WTC11 (cell line): ENCODE data around the gene TMEM167A. TPM values are rescaled to one million over a fixed set of nuclear protein-coding genes. Genes with fewer than 3 reads are reported as not detected.

Experiments
- ATAC-seq: fragments of 200-7000 bp; cut with Tn5 transposase; 2 replicates; pipeline ENCODE4 v1.10.0; 2021; ENCODE audit warnings: mild to moderate bottlenecking, moderate library complexity
- CTCF ChIA-PET: fragments of 300-600 bp; sonication (Branson Sonifier 250); formaldehyde crosslinking; loops from one replicate; lab custom pipeline; 2021; ENCODE audit warnings: antibody characterized with exemption; lab: Charles Lee
- POLR2A ChIA-PET: fragments of 350-600 bp; sonication (Branson Sonifier 250); formaldehyde crosslinking; loops from one replicate; lab custom pipeline; 2021; ENCODE audit warnings: antibody characterized with exemption; lab: Charles Lee
- DNase-seq: peaks from one replicate; pipeline ENCODE4 v3.0.0; 2021; ENCODE audit warnings: low spot score
- H3K27ac Mint-ChIP-seq: 2 replicates; pipeline ENCODE4 v1.8.0; 2021; ENCODE audit warnings: mixed read lengths
- H3K27me3 Mint-ChIP-seq: 2 replicates; pipeline ENCODE4 v1.8.0; 2021; ENCODE audit warnings: low read depth, mild to moderate bottlenecking, moderate library complexity, mixed read lengths
- H3K36me3 Mint-ChIP-seq: 2 replicates; pipeline ENCODE4 v1.8.0; 2021; ENCODE audit warnings: mixed read lengths
- H3K4me1 Mint-ChIP-seq: 2 replicates; pipeline ENCODE4 v1.8.0; 2022; ENCODE audit warnings: mixed read lengths
- H3K4me3 Mint-ChIP-seq: 2 replicates; pipeline ENCODE4 v1.8.0; 2021; ENCODE audit warnings: mild to moderate bottlenecking, moderate library complexity, mixed read lengths
- H3K9me3 Mint-ChIP-seq: 2 replicates; pipeline ENCODE4 v1.8.0; 2021; ENCODE audit warnings: mixed read lengths
- ELF4 ChIP-seq: sonication (generic); formaldehyde crosslinking; IDR thresholded peaks from 2 replicates; pipeline ENCODE4 v1.8.1; 2022; ENCODE audit warnings: low read depth, mild to moderate bottlenecking, moderate library complexity, missing genetic modification reagents
- IRF2 ChIP-seq: sonication (generic); formaldehyde crosslinking; IDR thresholded peaks from 2 replicates; pipeline ENCODE4 v1.8.0; 2022; ENCODE audit warnings: low read depth, missing genetic modification reagents, borderline replicate concordance
- RORB ChIP-seq: fragments of 250-450 bp; sonication (Bioruptor Pico); IDR thresholded peaks from 2 replicates; pipeline ENCODE4 v1.9.0; 2021; ENCODE audit warnings: mild to moderate bottlenecking
- SMAD4 ChIP-seq: sonication (generic); formaldehyde crosslinking; IDR thresholded peaks from 2 replicates; pipeline ENCODE4 v1.8.0; 2022; ENCODE audit warnings: mild to moderate bottlenecking, missing genetic modification reagents
- ZNF263 ChIP-seq: sonication (generic); formaldehyde crosslinking; IDR thresholded peaks from 2 replicates; pipeline ENCODE4 v1.8.1; 2022; ENCODE audit warnings: low read depth, mild to moderate bottlenecking, moderate library complexity, missing genetic modification reagents
- ZNF317 ChIP-seq: sonication (generic); formaldehyde crosslinking; IDR thresholded peaks from 2 replicates; pipeline ENCODE4 v1.8.1; 2023; ENCODE audit warnings: low read depth, mild to moderate bottlenecking, moderate library complexity, missing genetic modification reagents, borderline replicate concordance
- total RNA-seq: library from RNA; stranded (reverse); gene quantifications from 3 replicates; pipeline ENCODE4 v1.2.3, GENCODE V29; 2021
- TF ChIP-seq, protein P1 (sequence below): sonication (generic); formaldehyde crosslinking; IDR thresholded peaks from 2 replicates; pipeline ENCODE4 v1.8.1; 2023; ENCODE audit warnings: mild to moderate bottlenecking, missing genetic modification reagents
- TF ChIP-seq, protein P2 (sequence below): sonication (generic); formaldehyde crosslinking; IDR thresholded peaks from 2 replicates; pipeline ENCODE4 v1.8.0; 2022; ENCODE audit warnings: mild to moderate bottlenecking, missing genetic modification reagents
- TF ChIP-seq, protein P3 (sequence below): fragments of 250-450 bp; sonication (Bioruptor Pico); conservative IDR thresholded peaks from 2 replicates; pipeline ENCODE4 v1.9.0; 2021; ENCODE audit warnings: mild to moderate bottlenecking
- TF ChIP-seq, protein P4 (sequence below): sonication (generic); formaldehyde crosslinking; IDR thresholded peaks from 2 replicates; pipeline ENCODE4 v1.8.0; 2022; ENCODE audit warnings: missing genetic modification reagents
- TF ChIP-seq, protein P5 (sequence below): fragments of 250-450 bp; sonication (Bioruptor Pico); IDR thresholded peaks from 2 replicates; pipeline ENCODE4 v1.9.0; 2021; ENCODE audit warnings: mild to moderate bottlenecking
- TF ChIP-seq, protein P6 (sequence below): fragments of 200-600 bp; IDR thresholded peaks from 2 replicates; pipeline ENCODE4 v1.8.0; 2022; ENCODE audit warnings: antibody characterized with exemption
- TF ChIP-seq, protein P7 (sequence below): sonication (generic); formaldehyde crosslinking; IDR thresholded peaks from 2 replicates; pipeline ENCODE4 v1.8.1; 2022; ENCODE audit warnings: mild to moderate bottlenecking, missing genetic modification reagents, moderate library complexity, borderline replicate concordance
- TF ChIP-seq, protein P8 (sequence below): fragments of 250-450 bp; sonication (Bioruptor Pico); IDR thresholded peaks from 2 replicates; pipeline ENCODE4 v1.9.0; 2021; ENCODE audit warnings: moderate library complexity, mild to moderate bottlenecking, inconsistent platforms, borderline replicate concordance

Gene TMEM167A
- total RNA-seq, 1 experiment from 2014 or later = 165 TPM

DNA sequence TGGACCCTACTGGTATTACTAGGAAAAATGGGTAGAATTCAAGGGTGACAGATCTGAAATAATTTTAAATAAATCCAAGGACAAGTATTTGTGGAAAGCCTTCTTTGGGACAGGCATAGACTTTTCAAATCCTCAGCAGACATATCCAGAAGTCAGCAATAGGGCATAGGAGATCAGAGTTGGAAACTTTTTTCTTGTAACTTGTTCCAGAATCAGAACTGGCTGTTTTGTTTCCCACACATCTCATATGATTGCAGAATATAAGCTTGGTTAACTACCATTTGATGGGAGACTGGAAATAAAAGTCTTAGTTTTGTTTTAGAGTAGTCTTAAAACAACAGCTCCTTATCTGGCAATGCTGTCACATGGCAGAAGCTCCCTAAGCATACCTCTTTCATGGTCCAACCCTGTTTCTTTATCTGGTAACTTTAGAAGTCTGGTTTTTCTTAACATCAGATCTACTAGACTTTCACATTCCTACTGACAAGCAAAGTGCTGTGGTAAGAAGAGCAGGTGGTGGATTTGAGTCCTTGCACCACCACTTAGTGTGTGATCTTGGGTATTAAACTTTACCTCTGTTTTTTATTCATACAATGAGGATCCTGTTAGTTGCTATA lies 25.3 kb upstream of the TMEM167A start:
- Mint-ChIP-seq H3K27me3 (no peaks in the 10 kb centered on the region), H3K36me3 (no peaks in the 10 kb centered on the region), H3K27ac (no peak overlapping the region), H3K4me3 (no peak overlapping the region), H3K9me3 (no peaks in the 10 kb centered on the region), H3K4me1 (peaks cover 19% of the 10 kb centered on the region)
- CTCF ChIA-PET = no interaction called here
- ATAC-seq (no peak), DNase-seq (no peak)
- POLR2A ChIA-PET = no interaction called here
- TF ChIP-seq, protein P1, sequence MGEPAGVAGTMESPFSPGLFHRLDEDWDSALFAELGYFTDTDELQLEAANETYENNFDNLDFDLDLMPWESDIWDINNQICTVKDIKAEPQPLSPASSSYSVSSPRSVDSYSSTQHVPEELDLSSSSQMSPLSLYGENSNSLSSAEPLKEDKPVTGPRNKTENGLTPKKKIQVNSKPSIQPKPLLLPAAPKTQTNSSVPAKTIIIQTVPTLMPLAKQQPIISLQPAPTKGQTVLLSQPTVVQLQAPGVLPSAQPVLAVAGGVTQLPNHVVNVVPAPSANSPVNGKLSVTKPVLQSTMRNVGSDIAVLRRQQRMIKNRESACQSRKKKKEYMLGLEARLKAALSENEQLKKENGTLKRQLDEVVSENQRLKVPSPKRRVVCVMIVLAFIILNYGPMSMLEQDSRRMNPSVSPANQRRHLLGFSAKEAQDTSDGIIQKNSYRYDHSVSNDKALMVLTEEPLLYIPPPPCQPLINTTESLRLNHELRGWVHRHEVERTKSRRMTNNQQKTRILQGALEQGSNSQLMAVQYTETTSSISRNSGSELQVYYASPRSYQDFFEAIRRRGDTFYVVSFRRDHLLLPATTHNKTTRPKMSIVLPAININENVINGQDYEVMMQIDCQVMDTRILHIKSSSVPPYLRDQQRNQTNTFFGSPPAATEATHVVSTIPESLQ (CRISPR knock-in tag) = no peak
- no peak for TF ChIP-seq SMAD4 (CRISPR knock-in tag)
- TF ChIP-seq IRF2 = no peak

DNA sequence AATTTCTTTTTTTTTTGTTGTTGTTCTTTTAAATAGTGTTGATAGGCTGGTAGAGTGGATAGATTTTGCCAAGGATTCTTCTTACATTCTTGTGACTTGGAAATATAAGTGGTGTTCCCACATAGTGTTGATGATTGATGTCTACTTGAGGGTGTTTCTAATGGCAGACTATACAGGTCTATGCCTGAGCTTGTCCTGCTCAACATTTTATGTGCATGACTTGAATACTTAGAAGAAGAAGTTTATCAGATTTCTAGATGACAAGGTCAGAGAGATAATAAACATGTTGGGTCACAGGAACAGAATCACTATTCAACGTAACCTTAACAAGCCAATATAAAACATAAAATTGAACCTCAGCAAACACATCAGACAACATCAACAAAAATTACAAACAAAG lies 24.3 kb upstream of the TMEM167A start:
- no peak for ATAC-seq
- ChIA-PET POLR2A (no interaction called here), CTCF (no interaction called here)
- Mint-ChIP-seq H3K4me3 (no peak overlapping the region), H3K9me3 (no peaks in the 10 kb centered on the region), H3K36me3 (no peaks in the 10 kb centered on the region), H3K27me3 (no peaks in the 10 kb centered on the region), H3K27ac (0 out of 2 replicates have a peak overlapping the region, but pooled peaks have one; percentile 16), H3K4me1 (peaks cover 19% of the 10 kb centered on the region)
- DNase-seq = no peak
- TF ChIP-seq RORB = no peak
- TF ChIP-seq IRF2 = no peak
- TF ChIP-seq, protein P2, sequence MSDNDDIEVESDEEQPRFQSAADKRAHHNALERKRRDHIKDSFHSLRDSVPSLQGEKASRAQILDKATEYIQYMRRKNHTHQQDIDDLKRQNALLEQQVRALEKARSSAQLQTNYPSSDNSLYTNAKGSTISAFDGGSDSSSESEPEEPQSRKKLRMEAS (CRISPR knock-in tag) = no peak
- TF ChIP-seq, protein P3, sequence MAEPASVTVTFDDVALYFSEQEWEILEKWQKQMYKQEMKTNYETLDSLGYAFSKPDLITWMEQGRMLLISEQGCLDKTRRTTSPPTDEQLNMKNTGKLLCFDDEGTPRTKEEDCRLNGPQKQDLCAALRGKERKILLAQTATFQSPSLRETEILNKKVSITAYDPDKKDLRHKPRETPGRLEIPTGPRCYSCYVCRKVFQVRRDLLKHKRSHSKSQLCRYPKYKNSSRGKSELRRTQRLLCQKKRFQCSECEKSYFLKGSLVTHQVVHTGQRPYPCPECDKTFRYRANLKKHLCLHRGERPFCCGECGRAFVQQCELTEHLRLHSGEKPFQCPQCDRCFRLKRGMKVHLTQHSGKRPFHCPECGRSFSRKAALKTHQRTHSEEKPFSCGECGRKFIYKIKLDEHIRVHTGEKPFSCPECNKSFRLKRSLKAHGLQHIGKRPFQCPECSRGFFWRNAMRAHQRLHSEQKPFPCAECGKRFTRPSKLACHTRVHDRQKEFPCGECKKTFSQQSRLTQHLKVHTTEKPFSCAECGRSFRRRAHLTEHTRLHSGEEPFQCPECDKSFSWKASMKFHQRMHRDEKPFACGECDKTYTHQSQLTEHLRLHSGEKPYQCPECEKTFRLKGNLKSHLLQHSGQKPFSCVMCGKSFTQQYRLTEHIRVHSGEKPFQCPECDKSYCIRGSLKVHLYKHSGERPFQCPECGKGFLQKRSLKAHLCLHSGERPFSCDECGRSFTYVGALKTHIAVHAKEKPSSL (CRISPR knock-in tag) = no peak
- TF ChIP-seq, protein P4, sequence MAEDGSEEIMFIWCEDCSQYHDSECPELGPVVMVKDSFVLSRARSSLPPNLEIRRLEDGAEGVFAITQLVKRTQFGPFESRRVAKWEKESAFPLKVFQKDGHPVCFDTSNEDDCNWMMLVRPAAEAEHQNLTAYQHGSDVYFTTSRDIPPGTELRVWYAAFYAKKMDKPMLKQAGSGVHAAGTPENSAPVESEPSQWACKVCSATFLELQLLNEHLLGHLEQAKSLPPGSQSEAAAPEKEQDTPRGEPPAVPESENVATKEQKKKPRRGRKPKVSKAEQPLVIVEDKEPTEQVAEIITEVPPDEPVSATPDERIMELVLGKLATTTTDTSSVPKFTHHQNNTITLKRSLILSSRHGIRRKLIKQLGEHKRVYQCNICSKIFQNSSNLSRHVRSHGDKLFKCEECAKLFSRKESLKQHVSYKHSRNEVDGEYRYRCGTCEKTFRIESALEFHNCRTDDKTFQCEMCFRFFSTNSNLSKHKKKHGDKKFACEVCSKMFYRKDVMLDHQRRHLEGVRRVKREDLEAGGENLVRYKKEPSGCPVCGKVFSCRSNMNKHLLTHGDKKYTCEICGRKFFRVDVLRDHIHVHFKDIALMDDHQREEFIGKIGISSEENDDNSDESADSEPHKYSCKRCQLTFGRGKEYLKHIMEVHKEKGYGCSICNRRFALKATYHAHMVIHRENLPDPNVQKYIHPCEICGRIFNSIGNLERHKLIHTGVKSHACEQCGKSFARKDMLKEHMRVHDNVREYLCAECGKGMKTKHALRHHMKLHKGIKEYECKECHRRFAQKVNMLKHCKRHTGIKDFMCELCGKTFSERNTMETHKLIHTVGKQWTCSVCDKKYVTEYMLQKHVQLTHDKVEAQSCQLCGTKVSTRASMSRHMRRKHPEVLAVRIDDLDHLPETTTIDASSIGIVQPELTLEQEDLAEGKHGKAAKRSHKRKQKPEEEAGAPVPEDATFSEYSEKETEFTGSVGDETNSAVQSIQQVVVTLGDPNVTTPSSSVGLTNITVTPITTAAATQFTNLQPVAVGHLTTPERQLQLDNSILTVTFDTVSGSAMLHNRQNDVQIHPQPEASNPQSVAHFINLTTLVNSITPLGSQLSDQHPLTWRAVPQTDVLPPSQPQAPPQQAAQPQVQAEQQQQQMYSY (CRISPR knock-in tag) = no peak
- no peak for TF ChIP-seq ELF4 (CRISPR knock-in tag)
- TF ChIP-seq, protein P5, sequence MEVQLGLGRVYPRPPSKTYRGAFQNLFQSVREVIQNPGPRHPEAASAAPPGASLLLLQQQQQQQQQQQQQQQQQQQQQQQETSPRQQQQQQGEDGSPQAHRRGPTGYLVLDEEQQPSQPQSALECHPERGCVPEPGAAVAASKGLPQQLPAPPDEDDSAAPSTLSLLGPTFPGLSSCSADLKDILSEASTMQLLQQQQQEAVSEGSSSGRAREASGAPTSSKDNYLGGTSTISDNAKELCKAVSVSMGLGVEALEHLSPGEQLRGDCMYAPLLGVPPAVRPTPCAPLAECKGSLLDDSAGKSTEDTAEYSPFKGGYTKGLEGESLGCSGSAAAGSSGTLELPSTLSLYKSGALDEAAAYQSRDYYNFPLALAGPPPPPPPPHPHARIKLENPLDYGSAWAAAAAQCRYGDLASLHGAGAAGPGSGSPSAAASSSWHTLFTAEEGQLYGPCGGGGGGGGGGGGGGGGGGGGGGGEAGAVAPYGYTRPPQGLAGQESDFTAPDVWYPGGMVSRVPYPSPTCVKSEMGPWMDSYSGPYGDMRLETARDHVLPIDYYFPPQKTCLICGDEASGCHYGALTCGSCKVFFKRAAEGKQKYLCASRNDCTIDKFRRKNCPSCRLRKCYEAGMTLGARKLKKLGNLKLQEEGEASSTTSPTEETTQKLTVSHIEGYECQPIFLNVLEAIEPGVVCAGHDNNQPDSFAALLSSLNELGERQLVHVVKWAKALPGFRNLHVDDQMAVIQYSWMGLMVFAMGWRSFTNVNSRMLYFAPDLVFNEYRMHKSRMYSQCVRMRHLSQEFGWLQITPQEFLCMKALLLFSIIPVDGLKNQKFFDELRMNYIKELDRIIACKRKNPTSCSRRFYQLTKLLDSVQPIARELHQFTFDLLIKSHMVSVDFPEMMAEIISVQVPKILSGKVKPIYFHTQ (CRISPR knock-in tag) = no peak

DNA sequence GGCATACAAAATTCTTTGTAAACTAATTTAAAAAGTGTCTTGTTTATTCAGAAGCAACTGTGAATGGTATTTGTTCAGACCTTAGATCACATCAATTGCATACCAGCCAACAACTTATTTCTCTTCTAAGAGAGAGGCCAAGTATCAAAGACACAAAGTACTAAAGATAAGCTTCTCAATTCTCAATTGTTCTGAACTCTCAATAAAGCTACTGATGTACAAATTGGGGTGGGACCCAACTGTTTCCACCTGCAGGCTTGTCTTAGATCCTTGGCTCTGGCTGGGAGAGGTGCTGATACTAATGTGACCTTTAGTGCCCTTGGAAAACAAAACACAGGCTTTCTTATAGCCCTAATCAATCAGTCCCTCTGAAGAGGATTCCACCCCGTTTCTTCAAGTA lies 22.3 kb upstream of the TMEM167A start:
- CTCF ChIA-PET = no interaction called here
- peaks cover 5% of the 10 kb centered on the region for H3K36me3 Mint-ChIP-seq
- peaks cover under 1% of the 10 kb centered on the region for H3K9me3 Mint-ChIP-seq
- DNase-seq (no peak), ATAC-seq (peak; percentile 43)
- H3K4me1 Mint-ChIP-seq = peaks cover 19% of the 10 kb centered on the region
- H3K4me3 Mint-ChIP-seq = no peak overlapping the region
- no peaks in the 10 kb centered on the region for H3K27me3 Mint-ChIP-seq
- POLR2A ChIA-PET = no interaction called here
- no peak overlapping the region for H3K27ac Mint-ChIP-seq
- TF ChIP-seq, protein P6, sequence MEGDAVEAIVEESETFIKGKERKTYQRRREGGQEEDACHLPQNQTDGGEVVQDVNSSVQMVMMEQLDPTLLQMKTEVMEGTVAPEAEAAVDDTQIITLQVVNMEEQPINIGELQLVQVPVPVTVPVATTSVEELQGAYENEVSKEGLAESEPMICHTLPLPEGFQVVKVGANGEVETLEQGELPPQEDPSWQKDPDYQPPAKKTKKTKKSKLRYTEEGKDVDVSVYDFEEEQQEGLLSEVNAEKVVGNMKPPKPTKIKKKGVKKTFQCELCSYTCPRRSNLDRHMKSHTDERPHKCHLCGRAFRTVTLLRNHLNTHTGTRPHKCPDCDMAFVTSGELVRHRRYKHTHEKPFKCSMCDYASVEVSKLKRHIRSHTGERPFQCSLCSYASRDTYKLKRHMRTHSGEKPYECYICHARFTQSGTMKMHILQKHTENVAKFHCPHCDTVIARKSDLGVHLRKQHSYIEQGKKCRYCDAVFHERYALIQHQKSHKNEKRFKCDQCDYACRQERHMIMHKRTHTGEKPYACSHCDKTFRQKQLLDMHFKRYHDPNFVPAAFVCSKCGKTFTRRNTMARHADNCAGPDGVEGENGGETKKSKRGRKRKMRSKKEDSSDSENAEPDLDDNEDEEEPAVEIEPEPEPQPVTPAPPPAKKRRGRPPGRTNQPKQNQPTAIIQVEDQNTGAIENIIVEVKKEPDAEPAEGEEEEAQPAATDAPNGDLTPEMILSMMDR = no peak
- TF ChIP-seq, protein P7, sequence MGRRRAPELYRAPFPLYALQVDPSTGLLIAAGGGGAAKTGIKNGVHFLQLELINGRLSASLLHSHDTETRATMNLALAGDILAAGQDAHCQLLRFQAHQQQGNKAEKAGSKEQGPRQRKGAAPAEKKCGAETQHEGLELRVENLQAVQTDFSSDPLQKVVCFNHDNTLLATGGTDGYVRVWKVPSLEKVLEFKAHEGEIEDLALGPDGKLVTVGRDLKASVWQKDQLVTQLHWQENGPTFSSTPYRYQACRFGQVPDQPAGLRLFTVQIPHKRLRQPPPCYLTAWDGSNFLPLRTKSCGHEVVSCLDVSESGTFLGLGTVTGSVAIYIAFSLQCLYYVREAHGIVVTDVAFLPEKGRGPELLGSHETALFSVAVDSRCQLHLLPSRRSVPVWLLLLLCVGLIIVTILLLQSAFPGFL (CRISPR knock-in tag) = no peak
- TF ChIP-seq, protein P8, sequence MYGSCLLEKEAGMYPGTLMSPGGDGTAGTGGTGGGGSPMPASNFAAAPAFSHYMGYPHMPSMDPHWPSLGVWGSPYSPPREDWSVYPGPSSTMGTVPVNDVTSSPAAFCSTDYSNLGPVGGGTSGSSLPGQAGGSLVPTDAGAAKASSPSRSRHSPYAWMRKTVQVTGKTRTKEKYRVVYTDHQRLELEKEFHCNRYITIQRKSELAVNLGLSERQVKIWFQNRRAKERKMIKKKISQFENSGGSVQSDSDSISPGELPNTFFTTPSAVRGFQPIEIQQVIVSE = no peak
- TF ChIP-seq ZNF263 (no peak), ZNF317 (CRISPR knock-in tag) (no peak)
